SK-N-SH (cell line): ENCODE results near the gene ELANE. TPM values are rescaled to one million over a fixed set of nuclear protein-coding genes. Genes with fewer than 3 reads are reported as not detected.

Experiments used
- CTCF ChIA-PET: fragments of 300-600, 350-600 bp; formaldehyde crosslinking; extraction: SDS; loops from one replicate; lab custom pipeline; 2021; lab: Yijun Ruan, JAX
- POLR2A ChIA-PET: fragments of 350-600 bp; sonication (Branson Sonifier 250); formaldehyde crosslinking; extraction: SDS; loops from one replicate; lab custom pipeline; 2020; ENCODE audit warnings: antibody characterized with exemption, inconsistent platforms; lab: Yijun Ruan, JAX
- DNase-seq: peaks from one replicate; pipeline ENCODE4 v3.0.0; 2012
- H2AFZ ChIP-seq: fragments of 200-600 bp; sonication (generic); 2 replicates; pipeline ENCODE4 v1.8.1; 2016; ENCODE audit warnings: antibody characterized with exemption, mild to moderate bottlenecking, low read depth
- H3F3A ChIP-seq: fragments of 200-600 bp; sonication (generic); replicated peaks from 2 replicates; pipeline ENCODE3; 2016; ENCODE audit warnings: antibody characterized with exemption, mild to moderate bottlenecking; ENCODE audit not compliant: insufficient read depth
- H3K27ac ChIP-seq, 2 experiments: fragments of 200-500 bp in 1 of 2; fragments of 200-600 bp in 1 of 2; sonication (Bioruptor generic) in 1 of 2; sonication (generic), shearing (Covaris generic) in 1 of 2; 2 replicates each; pipeline versions ENCODE4 v1.5.1 to v1.6.1; 2014 to 2016; ENCODE audit warnings: low read depth in 2 of 2, inconsistent platforms in 1 of 2, low read length in 1 of 2, mild to moderate bottlenecking in 1 of 2, mixed read lengths in 1 of 2
- H3K27me3 ChIP-seq: fragments of 200-600 bp; sonication (generic), shearing (Covaris generic); 2 replicates; pipeline ENCODE4 v1.6.1; 2016; ENCODE audit warnings: mixed run types; ENCODE audit not compliant: insufficient read depth
- H3K36me3 ChIP-seq, 2 experiments: fragments of 200-500 bp in 1 of 2; fragments of 200-600 bp in 1 of 2; sonication (Bioruptor generic) in 1 of 2; sonication (generic) in 1 of 2; replicated peaks in 1 of 2; 2 replicates each; pipeline versions ENCODE3 to v1.5.1; 2014 to 2016; ENCODE audit warnings: low read length in 1 of 2, mild to moderate bottlenecking in 1 of 2; ENCODE audit not compliant: insufficient read depth in 2 of 2, control insufficient read depth in 1 of 2
- H3K4me1 ChIP-seq, 2 experiments: fragments of 200-500 bp in 1 of 2; fragments of 200-600 bp in 1 of 2; sonication (Bioruptor generic) in 1 of 2; sonication (generic), shearing (Covaris generic) in 1 of 2; 2 replicates each; pipeline versions ENCODE4 v1.5.1 to v1.6.1; 2014 to 2016; ENCODE audit warnings: low read depth in 1 of 2, low read length in 1 of 2, mixed run types in 1 of 2; ENCODE audit not compliant: insufficient read depth in 2 of 2, control insufficient read depth in 1 of 2
- H3K4me2 ChIP-seq: fragments of 200-600 bp; sonication (generic), shearing (Covaris generic); 2 replicates; pipeline ENCODE4 v1.6.1; 2017; ENCODE audit warnings: mixed run types
- H3K4me3 ChIP-seq, 2 experiments: fragments of 200-500 bp in 1 of 2; fragments of 200-600 bp in 1 of 2; sonication (Bioruptor generic) in 1 of 2; sonication (generic), shearing (Covaris generic) in 1 of 2; 2 replicates each; pipeline versions ENCODE4 v1.5.1 to v1.8.1; 2014 to 2016; ENCODE audit warnings: low read depth in 2 of 2, inconsistent platforms in 1 of 2, low read length in 1 of 2, mild to moderate bottlenecking in 1 of 2, mixed read lengths in 1 of 2, moderate library complexity in 1 of 2
- H3K79me2 ChIP-seq: fragments of 200-600 bp; sonication (generic); 2 replicates; pipeline ENCODE4 v1.8.1; 2017; ENCODE audit warnings: mild to moderate bottlenecking; ENCODE audit not compliant: insufficient read depth
- H3K9ac ChIP-seq: fragments of 200-600 bp; sonication (generic); 2 replicates; pipeline ENCODE4 v1.6.1; 2017; ENCODE audit warnings: mixed run types
- H3K9me2 ChIP-seq: fragments of 200-600 bp; sonication (generic); 2 replicates; pipeline ENCODE4 v1.6.1; 2017; ENCODE audit warnings: mixed run types
- H3K9me3 ChIP-seq: fragments of 200-600 bp; sonication (generic); 2 replicates; pipeline ENCODE4 v1.6.1; 2017; ENCODE audit warnings: mixed run types, mild to moderate bottlenecking, moderate library complexity
- H4K20me1 ChIP-seq: fragments of 200-600 bp; sonication (generic); 2 replicates; pipeline ENCODE4 v1.6.1; 2017; ENCODE audit warnings: mild to moderate bottlenecking, mixed run types; ENCODE audit not compliant: insufficient read depth
- CTCF ChIP-seq: fragments of 200-600 bp; sonication (generic); IDR thresholded peaks from 2 replicates; pipeline ENCODE4 v1.6.1; 2017; ENCODE audit warnings: antibody characterized with exemption, mild to moderate bottlenecking, moderate library complexity
- EZH2phosphoT487 ChIP-seq: fragments of 200-600 bp; sonication (generic); IDR thresholded peaks from 2 replicates; pipeline ENCODE4 v1.6.1; 2017; ENCODE audit warnings: low read depth, mixed run types, mild to moderate bottlenecking, antibody characterized with exemption, moderate library complexity, borderline replicate concordance
- GABPA ChIP-seq: IDR thresholded peaks from 2 replicates; pipeline ENCODE4 v1.4.0; 2012; ENCODE audit warnings: low read depth, mild to moderate bottlenecking
- IRF3 ChIP-seq: fragments of 150-350 bp; IDR thresholded peaks from 2 replicates; pipeline ENCODE4 v1.6.1; 2016; ENCODE audit warnings: mild to moderate bottlenecking, low read depth, low read length
- JUND ChIP-seq: IDR thresholded peaks from 2 replicates; pipeline ENCODE4 v1.4.0; 2012
- NRF1 ChIP-seq: IDR thresholded peaks from 2 replicates; pipeline ENCODE4 v1.6.1; 2012; ENCODE audit warnings: low read depth, mild to moderate bottlenecking, low read length
- RAD21 ChIP-seq: IDR thresholded peaks from 2 replicates; pipeline ENCODE4 v1.6.1; 2012; ENCODE audit warnings: mild to moderate bottlenecking, low read length
- RXRA ChIP-seq: IDR thresholded peaks from 2 replicates; pipeline ENCODE4 v1.4.0; 2012; ENCODE audit warnings: low read depth, mild to moderate bottlenecking, borderline replicate concordance
- SIN3A ChIP-seq: IDR thresholded peaks from 2 replicates; pipeline ENCODE4 v1.6.1; 2012; ENCODE audit warnings: low read depth, mild to moderate bottlenecking, low read length, moderate library complexity, borderline replicate concordance
- SMC3 ChIP-seq: IDR thresholded peaks from 2 replicates; pipeline ENCODE4 v1.6.1; 2012; ENCODE audit warnings: low read depth, low read length, improper control_type of control experiment
- TCF12 ChIP-seq: IDR thresholded peaks from 2 replicates; pipeline ENCODE4 v1.4.0; 2012
- TEAD4 ChIP-seq: IDR thresholded peaks from 2 replicates; pipeline ENCODE4 v1.4.0; 2012; ENCODE audit warnings: mild to moderate bottlenecking, borderline replicate concordance; ENCODE audit not compliant: insufficient read depth
- USF2 ChIP-seq: fragments of 150-350 bp; IDR thresholded peaks from 2 replicates; pipeline ENCODE4 v1.6.1; 2017; ENCODE audit warnings: antibody characterized with exemption, low read length, low read depth, borderline replicate concordance
- YY1 ChIP-seq: IDR thresholded peaks from 2 replicates; pipeline ENCODE4 v1.4.0; 2012; ENCODE audit warnings: low read depth, mild to moderate bottlenecking
- ZBTB33 ChIP-seq: IDR thresholded peaks from 2 replicates; pipeline ENCODE4 v1.4.0; 2012; ENCODE audit warnings: low read depth, borderline replicate concordance
- WGBS: methylation state at CpG from one replicate; pipeline ENCODE4 v1.1.6; 2017; ENCODE audit warnings: low lambda C conversion rate; 5-methylcytosine and 5-hydroxymethylcytosine counted together
- polyA plus RNA-seq, 3 experiments: library from polyadenylated mRNA; depleted of rRNA; stranded (reverse); fragments of >200 nt; gene quantifications; 2 replicates each; pipeline ENCODE4 v1.2.3, GENCODE V29; 2012

The ELANE gene
- polyA plus RNA-seq, 1 of the 3 experiments (the other 2 are of a cell fraction) = not detected

- Histone ChIP-seq H3K4me1 (peaks cover 0 to 15% of the 10 kb centered on the region in 2 experiments; a peak in 1 of 4 replicates), H3K9ac (no peak overlapping the region), H3K9me2 (no peaks in the 10 kb centered on the region), H3K4me2 (no peak overlapping the region), H3K27ac (no peak overlapping the region), H3K4me3 (no peak overlapping the region), H3F3A (peaks cover 6% of the 10 kb centered on the region), H4K20me1 (no peaks in the 10 kb centered on the region), H2AFZ (no peak overlapping the region), H3K9me3 (no peaks in the 10 kb centered on the region), H3K27me3 (no peaks in the 10 kb centered on the region), H3K36me3 (peaks cover 10 to 53% of the 10 kb centered on the region in 2 experiments), H3K79me2 (no peaks in the 10 kb centered on the region)
- POLR2A ChIA-PET = no interaction called here
- no peak for DNase-seq
- TF ChIP-seq SMC3 = no peak
- TF ChIP-seq RXRA = no peak
- TF ChIP-seq YY1 = no peak
- TF ChIP-seq TCF12 = no peak
- TF ChIP-seq CTCF = no peak
- 95% methylated on average over 14 of the region's 30 CpGs for WGBS
- CTCF ChIA-PET = no interaction called here
These were observed 30.9 kb downstream of the ELANE start for GRCh38 chr19:882871-883497.

GRCh38 chr19:883661-884211 is 31.6 kb downstream of the ELANE start:
- Histone ChIP-seq H3K27me3 (no peaks in the 10 kb centered on the region), H4K20me1 (no peaks in the 10 kb centered on the region), H2AFZ (no peak overlapping the region), H3K9me2 (no peaks in the 10 kb centered on the region), H3K4me2 (no peak overlapping the region), H3K9ac (no peak overlapping the region), H3K4me1 (peaks cover 0 to 15% of the 10 kb centered on the region in 2 experiments; a peak in 1 of 4 replicates), H3K4me3 (no peak overlapping the region), H3K36me3 (peaks cover 11 to 57% of the 10 kb centered on the region in 2 experiments), H3K79me2 (no peaks in the 10 kb centered on the region), H3F3A (peaks cover 6% of the 10 kb centered on the region), H3K27ac (no peak overlapping the region), H3K9me3 (no peaks in the 10 kb centered on the region)
- WGBS = 95% methylated on average over 18 of the region's 22 CpGs
- ChIA-PET CTCF (no interaction called here), POLR2A (no interaction called here)
- no peak for DNase-seq
- TF ChIP-seq USF2 (no peak), RAD21 (no peak), SIN3A (no peak), SMC3 (no peak), GABPA (no peak), JUND (no peak), IRF3 (no peak), ZBTB33 (no peak), NRF1 (no peak), TEAD4 (no peak), EZH2phosphoT487 (no peak)
